Small intestine (tissue), 7 donors: ENCODE results near the gene PLPP1. TPM values are rescaled to one million over a fixed set of nuclear protein-coding genes. Genes with fewer than 3 reads are reported as not detected.
A peak's percentile ranks its signal among the peaks of the same experiment; 100 is the strongest.

Experiments
- DNase-seq, 2 donors: peaks; one replicate each; pipeline versions ENCODE4 v3.0.0 to v3.0.0-alpha.2; 2013
- FAIRE-seq: peaks from 2 replicates; lab custom pipeline; 2012; peaks lifted over from hg19 to GRCh38; lab: Jason Lieb, UNC
- H3K27ac ChIP-seq, 3 donors: one replicate each; pipeline ENCODE4 v1.5.1; 2013; ENCODE audit warnings: low read length in 2 of 3, mild to moderate bottlenecking in 2 of 3, control low read depth in 1 of 3, inconsistent platforms in 1 of 3, low read depth in 1 of 3, moderate library complexity in 1 of 3
- H3K27me3 ChIP-seq, 3 donors: one replicate each; pipeline ENCODE4 v1.6.1; 2013; ENCODE audit warnings: low read length in 3 of 3, inconsistent platforms in 1 of 3; ENCODE audit not compliant: control insufficient read depth in 3 of 3, insufficient read depth in 3 of 3
- H3K36me3 ChIP-seq, 3 donors: one replicate each; pipeline ENCODE4 v1.6.1; 2013; ENCODE audit warnings: low read length in 3 of 3, inconsistent platforms in 1 of 3, low read depth in 1 of 3, mild to moderate bottlenecking in 1 of 3, moderate library complexity in 1 of 3; ENCODE audit not compliant: control insufficient read depth in 3 of 3, insufficient read depth in 2 of 3
- H3K4me1 ChIP-seq, 3 donors: one replicate each; pipeline ENCODE4 v1.6.1; 2013; ENCODE audit warnings: low read length in 2 of 3, inconsistent platforms in 1 of 3, low read depth in 1 of 3, mild to moderate bottlenecking in 1 of 3, moderate library complexity in 1 of 3; ENCODE audit not compliant: control insufficient read depth in 3 of 3, insufficient read depth in 2 of 3
- H3K4me3 ChIP-seq, 3 donors: one replicate each; pipeline ENCODE4 v1.5.1; 2013; ENCODE audit warnings: low read length in 3 of 3, control low read depth in 1 of 3, inconsistent platforms in 1 of 3, low read depth in 1 of 3, mild to moderate bottlenecking in 1 of 3, moderate library complexity in 1 of 3
- H3K9me3 ChIP-seq, 2 donors: one replicate each; pipeline ENCODE4 v1.6.1; 2013; ENCODE audit warnings: low read depth in 1 of 2, low read length in 1 of 2; ENCODE audit not compliant: control insufficient read depth in 2 of 2, insufficient read depth in 1 of 2
- WGBS, 3 donors: extraction: QIAGEN DNeasy Blood & Tissue Kit; methylation state at CpG; one replicate each; pipeline ENCODE4 v1.1.7; 2013; 5-methylcytosine and 5-hydroxymethylcytosine counted together
- polyA plus RNA-seq, 4 donors: library from polyadenylated mRNA; stranded (reverse) in 3 of 4; unstranded in 1 of 4; fragments of 200-250 nt in 3 of 4; fragments of 120-200 nt in 1 of 4; gene quantifications; one replicate each; pipeline versions ENCODE4 v1.2.1 to v1.2.3, GENCODE V29; 2013
- donor health status: healthy with polysubstance abuse.
- donor health status: control.
- donor health status: control.
- donor health status: Bipolar disorder and iron deficiency.
- donor health status: healthy.

Gene PLPP1
- polyA plus RNA-seq, 4 donors, result 44.6 to 91.3 (median 53.4) TPM

- FAIRE-seq (no peak), DNase-seq (no peak)
- WGBS, 3 donors, result 56 to 81% (median 65%) methylated on average over 1 of the region's 1 CpG
- Histone ChIP-seq H3K27ac (no peak overlapping the region), H3K4me1 (peaks cover 2 to 24% (median 12%) of the 10 kb centered on the region in 3 donors), H3K36me3 (no peaks in the 10 kb centered on the region), H3K9me3 (no peaks in the 10 kb centered on the region), H3K27me3 (no peaks in the 10 kb centered on the region), H3K4me3 (no peak overlapping the region)
These were observed 9.9 kb downstream of the PLPP1 start for GRCh38 chr5:55524816-55525215.

DNA sequence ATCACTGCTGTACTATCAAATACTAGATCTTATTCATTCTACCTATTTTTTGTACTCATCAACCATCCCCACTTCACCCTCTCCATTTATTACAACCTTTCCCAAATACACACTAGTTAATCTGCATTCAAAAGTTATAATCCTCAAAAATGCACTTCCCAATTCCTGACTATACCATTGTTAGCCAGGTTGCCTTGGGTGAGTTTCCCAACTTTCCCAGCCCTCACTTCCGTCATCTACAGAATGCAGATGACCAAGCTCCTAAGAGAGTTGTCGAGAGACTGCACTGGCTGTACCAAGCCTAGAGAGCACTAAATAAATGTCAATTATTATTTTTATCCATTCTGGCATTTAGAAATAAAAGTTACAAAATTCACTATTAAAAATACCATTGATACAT is 11.5 kb downstream of the PLPP1 start:
- Histone ChIP-seq H3K27ac (no peak overlapping the region), H3K4me1 (peaks cover 5 to 32% (median 11%) of the 10 kb centered on the region in 3 donors), H3K4me3 (no peak overlapping the region), H3K27me3 (no peaks in the 10 kb centered on the region), H3K36me3 (no peaks in the 10 kb centered on the region), H3K9me3 (no peaks in the 10 kb centered on the region)
- 89 to 100% (median 95%) methylated on average over 2 of the region's 2 CpGs for WGBS, 3 donors
- no peak for FAIRE-seq
- no peak for DNase-seq

DNA sequence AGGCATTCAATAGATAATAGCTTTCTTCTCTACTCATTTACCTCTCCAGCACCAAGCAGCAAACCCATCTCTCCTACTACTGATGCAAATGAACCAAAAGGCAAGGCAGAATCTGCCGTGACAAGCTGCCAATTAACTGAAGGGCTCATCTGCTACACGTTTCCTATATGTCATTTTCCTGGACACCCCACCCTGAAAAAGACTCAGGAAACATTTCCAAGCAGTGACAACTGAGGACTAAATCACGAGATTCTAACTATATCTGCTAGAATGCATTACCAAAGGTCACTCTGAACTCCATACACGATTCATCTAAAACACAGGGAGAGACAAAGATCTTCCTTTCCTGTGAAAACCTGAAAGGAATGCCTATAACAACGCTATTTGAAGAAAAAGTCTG is 12.9 kb downstream of the PLPP1 start:
- peaks cover 8 to 40% (median 8%) of the 10 kb centered on the region in 3 donors for H3K4me1 ChIP-seq
- WGBS, 3 donors, result 20 to 43% (median 25%) methylated on average over 5 of the region's 5 CpGs
- no peaks in the 10 kb centered on the region for H3K9me3 ChIP-seq
- FAIRE-seq, result no peak
- peak; percentile 59 to 84 for DNase-seq
- H3K4me3 ChIP-seq, result no peak overlapping the region
- H3K27ac ChIP-seq, result peak overlapping the region in 2 of 3 donors; percentile 30 to 83
- no peaks in the 10 kb centered on the region for H3K36me3 ChIP-seq
- no peaks in the 10 kb centered on the region for H3K27me3 ChIP-seq

DNA sequence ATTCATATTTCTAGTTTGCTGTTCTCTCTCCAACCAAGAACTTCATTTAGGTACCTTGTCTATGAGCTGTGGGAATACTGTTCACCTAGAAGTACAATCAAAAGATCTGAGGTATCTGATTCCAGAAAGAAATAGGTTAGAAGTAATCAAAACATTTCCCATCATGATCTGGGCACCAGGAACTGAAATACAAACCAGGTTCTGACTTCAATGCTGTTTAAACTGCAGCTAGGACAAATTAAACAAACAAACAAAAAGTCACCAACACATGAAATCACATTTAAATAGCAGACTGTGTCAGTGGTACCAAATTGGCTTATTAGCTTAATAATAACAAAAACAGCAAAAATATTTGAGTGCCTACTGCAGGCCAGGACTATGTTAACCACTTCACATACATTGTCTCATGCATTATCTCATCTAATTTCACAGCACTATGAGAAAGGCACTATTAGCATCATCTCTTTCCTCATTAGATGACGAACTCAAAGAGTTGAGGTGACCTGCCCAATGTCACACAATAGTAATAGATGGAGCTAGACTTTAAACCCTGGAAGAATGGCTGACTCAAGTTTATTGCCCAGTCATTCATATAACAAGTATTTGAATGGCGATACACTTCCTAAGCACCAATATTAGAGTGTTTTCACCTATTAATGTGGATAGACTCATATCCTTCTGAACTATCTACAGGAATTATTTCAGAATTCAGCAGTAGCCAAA is 14.5 kb downstream of the PLPP1 start:
- Histone ChIP-seq H3K27ac (peak overlapping the region; percentile 60 to 83 (median 83)), H3K4me3 (no peak overlapping the region), H3K4me1 (peaks cover 10 to 44% (median 11%) of the 10 kb centered on the region in 3 donors), H3K36me3 (no peaks in the 10 kb centered on the region), H3K9me3 (no peaks in the 10 kb centered on the region), H3K27me3 (no peaks in the 10 kb centered on the region)
- FAIRE-seq (peak; percentile 41), DNase-seq (peak; percentile 84 to 93)
- 22 to 57% (median 43%) methylated on average over 2 of the region's 2 CpGs for WGBS, 3 donors

DNA sequence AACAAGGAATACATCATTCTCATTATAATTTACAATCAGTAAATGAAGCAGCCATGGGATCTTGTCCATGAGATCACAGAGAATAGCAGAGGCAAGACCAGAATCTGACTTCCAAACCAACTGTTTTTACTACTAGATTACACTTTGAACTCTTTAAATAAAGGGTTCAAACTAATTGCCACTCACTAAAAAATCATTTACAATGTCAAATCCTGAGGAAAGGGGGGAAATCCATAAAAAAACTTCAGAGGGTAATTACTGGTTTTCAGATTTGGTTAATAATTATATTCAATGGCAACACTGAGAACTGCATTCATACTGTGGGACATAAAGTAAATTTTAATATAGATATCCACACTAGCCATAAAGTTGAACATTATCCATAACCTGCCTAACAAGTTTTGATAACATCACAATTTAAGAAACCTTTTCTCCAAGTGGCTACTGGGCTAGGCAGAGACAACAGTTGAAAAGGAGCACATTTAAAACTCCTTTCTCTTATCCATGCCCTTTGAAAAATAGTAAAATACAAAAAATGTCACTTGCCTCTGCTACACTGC is 15.9 kb downstream of the PLPP1 start:
- H3K9me3 ChIP-seq, result no peaks in the 10 kb centered on the region
- peaks cover 10 to 44% (median 15%) of the 10 kb centered on the region in 3 donors for H3K4me1 ChIP-seq
- H3K36me3 ChIP-seq, result no peaks in the 10 kb centered on the region
- DNase-seq (peak; percentile 78 to 82), FAIRE-seq (peak; percentile 94)
- H3K27ac ChIP-seq, result peak overlapping the region; percentile 15 to 83 (median 31)
- no peaks in the 10 kb centered on the region for H3K27me3 ChIP-seq
- no peak overlapping the region for H3K4me3 ChIP-seq

DNA sequence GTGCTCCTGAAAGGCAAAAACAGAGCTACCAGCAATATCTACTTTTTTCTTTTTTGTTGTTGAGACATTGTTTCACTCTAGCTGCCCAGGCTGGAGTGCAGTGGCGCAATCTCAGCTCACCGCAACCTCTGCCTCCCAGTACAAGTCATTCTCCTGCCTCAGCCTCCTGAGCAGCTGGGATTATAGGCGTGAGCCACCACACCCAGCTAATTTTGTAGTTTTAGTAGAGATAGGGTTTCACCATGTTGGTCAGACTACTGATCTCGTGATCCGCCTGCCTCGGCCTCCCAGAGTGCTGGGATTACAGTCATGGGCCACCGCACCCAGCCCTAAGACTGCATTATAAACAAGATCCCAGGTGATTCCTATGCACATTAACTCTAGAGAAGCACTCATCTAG is 17.0 kb downstream of the PLPP1 start:
- Histone ChIP-seq H3K4me3 (no peak overlapping the region), H3K9me3 (no peaks in the 10 kb centered on the region), H3K27me3 (no peaks in the 10 kb centered on the region), H3K36me3 (no peaks in the 10 kb centered on the region), H3K4me1 (peaks cover 10 to 44% (median 19%) of the 10 kb centered on the region in 3 donors), H3K27ac (peak overlapping the region; percentile 17 to 83 (median 44))
- DNase-seq (peak; percentile 67 to 82), FAIRE-seq (no peak)
- 32 to 70% (median 40%) methylated on average over 7 of the region's 7 CpGs for WGBS, 3 donors

DNA sequence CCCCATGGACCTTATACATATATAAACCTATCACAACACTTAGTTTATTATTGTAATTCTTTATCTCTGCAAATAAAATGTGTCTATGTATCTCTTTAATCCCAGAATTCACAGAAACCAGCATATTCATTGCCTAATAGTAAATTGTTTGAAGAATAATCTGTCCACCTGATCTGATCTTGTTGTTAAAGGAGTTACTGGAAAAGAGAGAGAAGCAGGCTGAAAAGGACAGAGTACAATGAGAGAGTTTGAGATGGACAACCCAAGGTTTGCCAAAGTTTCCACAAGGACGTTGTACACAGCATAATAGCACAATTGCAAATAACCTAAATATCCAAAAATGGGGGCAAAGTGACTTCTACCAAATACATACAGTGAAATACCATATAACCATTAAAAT is 23.8 kb downstream of the PLPP1 start:
- no peak overlapping the region for H3K4me3 ChIP-seq
- DNase-seq (no peak), FAIRE-seq (no peak)
- WGBS, 3 donors, result 42 to 54% (median 53%) methylated on average over 1 of the region's 1 CpG
- H3K27ac ChIP-seq, result peak overlapping the region in 2 of 3 donors; percentile 66 to 78
- peaks cover 0 to 2% (median 0%) of the 10 kb centered on the region in 3 donors for H3K36me3 ChIP-seq
- H3K4me1 ChIP-seq, result peaks cover 9 to 46% (median 22%) of the 10 kb centered on the region in 3 donors
- no peaks in the 10 kb centered on the region for H3K9me3 ChIP-seq
- no peaks in the 10 kb centered on the region for H3K27me3 ChIP-seq

DNA sequence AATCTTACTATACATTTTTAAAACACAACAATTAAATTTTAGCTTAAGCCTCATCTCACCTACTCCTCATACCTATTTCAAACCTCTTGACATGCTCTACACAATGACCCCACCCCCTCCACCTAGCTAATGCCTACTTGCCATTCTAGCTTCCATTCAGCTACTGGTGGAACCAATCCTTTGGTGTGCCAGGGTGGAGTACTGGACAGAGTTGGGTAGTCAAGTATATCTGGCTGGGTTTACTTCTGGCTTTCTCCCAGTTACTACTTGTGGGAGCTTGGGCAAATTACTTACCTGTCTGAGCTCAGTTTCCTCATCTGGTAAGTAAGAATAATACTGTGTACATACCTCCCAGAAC is 24.3 kb downstream of the PLPP1 start:
- no peak for FAIRE-seq
- no peaks in the 10 kb centered on the region for H3K9me3 ChIP-seq
- DNase-seq, result peak in 1 of 2 donors; percentile 43
- no peaks in the 10 kb centered on the region for H3K27me3 ChIP-seq
- no peak overlapping the region for H3K4me3 ChIP-seq
- peaks cover 9 to 44% (median 22%) of the 10 kb centered on the region in 3 donors for H3K4me1 ChIP-seq
- peaks cover 0 to 4% (median 0%) of the 10 kb centered on the region in 3 donors for H3K36me3 ChIP-seq
- peak overlapping the region in 2 of 3 donors; percentile 66 to 78 for H3K27ac ChIP-seq
